Measurements from ENCODE around the gene CD19.
A peak's percentile ranks its signal among the peaks of the same experiment; 100 is the strongest.
"Not testable (repeated sequence)": the region's sequence is repeated elsewhere in the genome, so short reads cannot be mapped to it uniquely, and the experiment has no call there.

Gene CD19

GRCh38 chr16:28931801-28932225 is at the start of gene CD19:
CD19 (plus strand) TSS chr16:28931971; CDS start chr16:28932001, 30 bp downstream.
- DNase-seq = no peak

DNA sequence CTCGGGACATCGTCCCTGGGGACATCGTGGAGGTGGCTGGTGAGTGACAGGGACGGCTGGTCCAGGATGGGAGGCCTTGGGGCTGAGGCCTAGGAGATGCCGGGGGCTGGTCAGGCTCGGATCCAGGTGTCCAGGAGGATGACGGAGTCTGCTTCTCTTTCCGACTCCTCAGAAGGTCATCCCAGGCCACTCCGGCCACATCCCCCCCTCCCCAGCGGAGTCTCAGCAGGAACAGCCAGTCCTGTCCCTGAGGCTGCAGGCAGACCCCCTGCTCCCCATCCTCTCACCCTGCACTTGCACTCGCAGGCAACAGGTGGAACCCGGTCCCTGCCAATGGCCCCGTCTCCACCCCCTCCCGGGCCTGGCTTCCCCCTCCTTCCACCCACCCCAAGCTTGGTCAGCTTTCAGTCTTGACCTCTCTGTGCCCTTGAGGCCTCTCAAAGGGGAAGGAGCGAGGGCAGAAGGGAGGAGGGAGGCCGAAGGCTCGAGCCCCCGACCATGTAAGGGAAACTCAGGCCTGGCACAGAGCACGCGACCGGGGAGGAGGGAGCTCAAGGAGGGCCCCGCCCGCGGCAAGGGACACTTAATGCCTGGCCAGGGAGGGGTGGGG is 49.1 kb upstream of the CD19 start:
- DNase-seq = peak; percentile 86

- no peak for DNase-seq
These were observed 48.4 kb upstream of the CD19 start for GRCh38 chr16:28883221-28883996.

DNA sequence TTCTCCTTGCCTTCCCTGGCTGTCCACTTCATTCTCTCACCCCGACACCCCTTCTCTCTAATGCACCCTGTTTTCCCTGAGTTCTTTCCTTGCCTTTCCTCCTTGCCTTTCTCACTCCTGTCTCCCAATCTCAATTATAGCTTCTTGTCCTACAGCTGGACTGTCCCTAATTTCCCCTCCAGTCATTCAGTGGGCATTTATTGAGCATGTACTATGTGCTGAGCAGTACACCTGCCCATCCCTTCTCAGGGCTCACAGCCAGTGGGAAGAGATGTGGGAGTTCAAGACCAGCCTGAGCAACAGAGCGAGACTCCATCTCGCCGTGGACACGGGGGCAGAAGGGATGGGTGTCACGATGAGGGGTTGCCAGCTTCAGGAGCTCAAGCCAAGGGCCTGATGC is 47.7 kb upstream of the CD19 start:
- DNase-seq = no peak

DNA sequence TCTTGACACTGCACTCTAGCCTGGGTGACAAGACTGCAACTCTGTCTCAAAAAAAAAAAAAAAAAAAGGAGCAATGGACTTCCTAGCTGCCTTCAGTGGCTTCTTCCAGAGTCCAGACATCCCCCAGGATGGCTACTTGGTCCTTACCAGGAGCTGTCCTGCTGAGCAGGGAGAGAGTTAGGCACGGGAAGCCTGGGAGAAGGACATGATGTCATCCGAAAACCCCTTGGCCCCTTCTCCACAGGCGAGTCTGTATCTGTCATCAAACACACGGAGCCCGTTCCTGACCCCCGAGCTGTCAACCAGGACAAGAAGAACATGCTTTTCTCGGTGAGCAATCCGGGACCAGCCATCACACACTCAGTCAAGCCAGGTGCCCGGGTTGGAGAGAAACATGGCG is 44.8 kb upstream of the CD19 start:
- DNase-seq = no peak

DNA sequence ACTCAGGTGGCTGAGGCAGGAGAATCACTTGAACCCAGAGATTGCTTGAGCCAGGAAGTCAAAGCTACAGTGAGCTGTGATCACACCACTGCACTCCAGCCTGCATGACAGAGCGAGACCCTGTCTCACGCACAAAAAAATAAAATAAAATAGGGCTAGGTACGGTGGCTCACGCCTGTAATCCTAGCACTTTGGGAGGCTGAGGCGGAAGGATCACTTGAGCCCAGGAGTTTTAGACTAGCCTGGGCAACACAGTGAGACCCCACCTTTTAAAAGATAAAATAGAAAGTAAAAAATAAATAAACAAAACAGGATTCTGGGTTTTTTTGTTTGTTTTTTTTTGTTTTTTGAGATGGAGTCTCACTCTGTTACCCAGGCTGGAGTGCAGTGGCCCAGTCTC is 41.4 kb upstream of the CD19 start:
- not testable (repeated sequence) for DNase-seq

- DNase-seq = no peak
These were observed 39.5 kb upstream of the CD19 start for GRCh38 chr16:28891964-28892890.

DNA sequence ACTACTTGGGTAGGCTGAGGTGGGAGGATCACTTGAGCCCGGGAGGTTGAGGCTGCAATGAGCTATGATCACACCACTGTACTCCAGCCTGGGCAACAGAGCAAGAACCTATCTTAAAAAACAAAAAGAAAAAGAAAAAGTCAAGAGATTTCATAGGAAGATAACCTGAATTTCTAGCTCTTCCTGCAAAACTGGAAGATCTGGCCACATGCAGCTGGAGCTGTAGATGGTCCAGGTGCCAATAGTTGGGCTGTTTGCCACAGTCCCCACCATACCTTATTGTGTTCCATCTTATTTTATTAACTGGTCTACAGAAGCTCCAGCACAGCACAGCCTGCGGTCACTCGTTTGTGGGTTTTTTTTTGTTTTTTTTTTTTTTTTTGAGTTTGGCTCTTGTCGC is 38.5 kb upstream of the CD19 start:
- no peak for DNase-seq

DNA sequence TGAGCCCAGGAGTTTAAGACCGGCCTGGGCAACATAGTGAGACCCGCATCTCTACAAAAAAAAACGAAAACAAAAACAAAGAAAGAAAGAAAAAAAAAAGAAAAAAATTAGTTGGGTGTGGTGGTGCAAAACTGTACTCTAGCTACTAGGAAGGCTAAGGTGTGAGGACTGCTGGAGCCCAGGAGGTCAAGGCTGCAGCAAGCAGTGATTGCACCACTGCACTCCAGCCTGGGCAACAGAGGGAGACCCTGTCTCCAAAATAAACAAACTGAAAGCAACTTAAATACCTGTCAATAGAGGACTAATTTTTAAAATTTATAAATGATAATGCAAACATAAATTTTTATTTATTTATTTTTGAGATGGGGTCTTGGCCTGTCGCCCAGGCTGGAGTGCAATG is 36.2 kb upstream of the CD19 start:
- no peak for DNase-seq

GRCh38 chr16:28897826-28898225 is 33.9 kb upstream of the CD19 start:
- no peak for DNase-seq

DNA sequence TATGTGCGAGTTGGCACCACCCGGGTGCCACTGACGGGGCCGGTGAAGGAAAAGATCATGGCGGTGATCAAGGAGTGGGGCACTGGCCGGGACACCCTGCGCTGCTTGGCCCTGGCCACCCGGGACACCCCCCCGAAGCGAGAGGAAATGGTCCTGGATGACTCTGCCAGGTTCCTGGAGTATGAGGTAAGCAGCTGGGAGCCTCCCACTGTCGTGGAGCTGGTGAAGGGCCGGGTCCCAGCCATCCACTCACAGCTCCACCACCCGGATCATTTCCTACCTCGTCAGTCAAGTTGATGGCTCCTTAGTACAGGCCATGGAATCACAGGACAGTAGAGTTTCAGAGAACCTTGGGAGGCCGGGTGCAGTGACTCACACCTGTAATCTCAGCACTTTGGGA is 33.5 kb upstream of the CD19 start:
- no peak for DNase-seq

DNA sequence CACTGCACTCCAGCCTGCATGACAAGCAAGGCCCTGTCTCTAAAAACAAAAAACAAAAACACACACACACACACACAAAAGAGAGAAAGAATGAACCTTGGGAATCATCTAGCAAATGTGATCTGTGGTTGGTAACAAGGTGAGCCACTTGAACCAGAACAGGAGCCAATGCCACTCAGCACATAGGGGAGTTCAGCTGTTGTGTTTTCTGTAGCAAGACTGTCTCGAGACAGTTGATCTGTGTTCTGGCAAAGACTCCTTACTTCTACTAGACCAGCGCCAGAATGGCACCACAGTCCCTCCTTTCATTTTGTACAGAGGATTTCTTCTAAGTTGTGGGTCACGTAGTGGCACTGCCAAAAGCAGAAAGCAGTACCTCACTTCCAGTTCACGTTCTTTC is 32.8 kb upstream of the CD19 start:
- DNase-seq = no peak

DNA sequence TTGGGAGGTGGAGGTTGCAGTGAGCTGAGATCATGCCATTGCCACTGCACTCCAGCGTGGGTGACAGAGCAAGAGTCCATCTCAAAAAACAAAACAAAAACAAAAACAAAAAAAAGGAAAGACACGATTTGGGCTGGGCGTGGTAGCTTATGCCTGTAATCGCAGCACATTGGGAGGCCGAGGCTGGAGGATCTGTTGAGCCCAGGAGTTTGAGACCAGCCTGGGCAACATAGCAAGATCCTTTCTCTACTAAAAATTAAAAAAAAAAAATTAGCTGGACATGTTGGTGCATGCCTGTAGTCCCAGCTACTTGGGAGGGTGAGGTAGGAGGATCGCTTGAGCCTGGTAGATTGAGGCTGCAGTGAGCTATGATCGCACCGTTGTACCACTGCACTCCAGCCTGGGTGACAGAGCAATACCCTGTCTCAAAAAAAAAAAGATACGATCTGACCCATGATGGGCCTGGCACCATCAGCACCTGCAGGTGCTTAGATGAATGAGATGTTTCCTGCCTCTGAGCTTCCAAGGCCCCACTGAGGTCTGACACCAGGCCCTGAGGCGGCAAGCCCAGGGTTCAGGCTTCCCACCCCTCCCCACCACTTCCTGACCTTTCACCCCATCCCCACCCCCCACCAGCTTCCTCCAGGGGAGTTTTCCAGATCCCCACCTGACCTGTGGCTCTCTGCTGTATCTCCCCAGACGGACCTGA is 31.7 kb upstream of the CD19 start:
- DNase-seq = no peak

- no peak for DNase-seq
These were observed 31.2 kb upstream of the CD19 start for GRCh38 chr16:28900601-28901000.

GRCh38 chr16:28901862-28902261 is 29.9 kb upstream of the CD19 start:
- no peak for DNase-seq

- DNase-seq = no peak
These were observed 28.9 kb upstream of the CD19 start for GRCh38 chr16:28902909-28903308.

DNA sequence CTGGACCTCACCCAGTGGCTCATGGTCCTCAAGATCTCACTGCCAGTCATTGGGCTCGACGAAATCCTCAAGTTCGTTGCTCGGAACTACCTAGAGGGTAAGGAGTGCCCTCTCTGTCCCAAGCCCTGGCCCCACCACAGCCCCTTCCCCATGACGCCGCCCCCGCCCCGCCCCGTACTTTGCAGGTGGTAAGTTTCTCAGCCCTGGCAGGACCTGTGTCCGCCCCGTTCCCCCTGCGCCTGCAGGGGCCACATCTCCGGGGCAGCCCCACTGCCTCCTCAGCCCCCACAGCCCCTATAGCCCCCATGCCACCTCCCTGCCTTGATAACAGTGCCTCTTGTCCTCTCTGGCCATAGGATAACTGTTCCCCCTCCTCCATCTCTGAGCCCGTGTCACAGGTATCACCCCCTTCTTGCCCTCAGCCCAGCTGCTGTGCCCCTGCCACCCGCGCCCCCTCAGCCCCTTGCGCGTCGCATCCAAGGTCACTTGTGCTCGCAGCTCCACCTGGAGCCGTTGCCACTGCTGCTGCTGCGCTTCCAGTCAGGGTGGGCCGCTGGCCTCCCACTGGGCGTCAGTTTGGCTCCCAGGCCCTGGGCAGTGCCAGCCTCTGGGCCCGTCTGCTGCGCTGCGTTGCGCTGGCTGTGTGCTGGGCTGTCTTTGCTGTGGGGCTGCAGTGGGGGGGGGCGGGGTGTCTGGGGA is 28.3 kb upstream of the CD19 start:
- DNase-seq = no peak

DNA sequence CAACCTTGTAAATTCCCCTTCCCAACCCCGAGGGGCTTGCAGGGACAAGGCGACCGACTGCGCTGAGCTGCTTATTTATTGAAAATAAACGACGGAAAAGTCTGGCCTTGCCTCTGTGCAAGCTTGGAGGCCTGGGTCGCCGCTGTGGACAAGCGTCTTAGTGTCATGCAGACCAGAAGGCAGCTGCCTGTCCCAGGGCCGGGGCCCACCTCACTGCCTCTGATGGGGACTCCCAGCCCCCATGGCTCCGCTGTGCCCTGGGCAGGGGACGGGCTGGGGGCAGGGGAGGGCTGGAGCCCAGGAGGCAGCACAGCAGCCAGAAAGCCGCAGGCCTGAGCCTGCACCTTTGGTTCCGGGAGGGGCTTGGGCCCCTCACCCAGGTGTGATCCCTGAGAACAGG is 27.4 kb upstream of the CD19 start:
- DNase-seq = no peak

DNA sequence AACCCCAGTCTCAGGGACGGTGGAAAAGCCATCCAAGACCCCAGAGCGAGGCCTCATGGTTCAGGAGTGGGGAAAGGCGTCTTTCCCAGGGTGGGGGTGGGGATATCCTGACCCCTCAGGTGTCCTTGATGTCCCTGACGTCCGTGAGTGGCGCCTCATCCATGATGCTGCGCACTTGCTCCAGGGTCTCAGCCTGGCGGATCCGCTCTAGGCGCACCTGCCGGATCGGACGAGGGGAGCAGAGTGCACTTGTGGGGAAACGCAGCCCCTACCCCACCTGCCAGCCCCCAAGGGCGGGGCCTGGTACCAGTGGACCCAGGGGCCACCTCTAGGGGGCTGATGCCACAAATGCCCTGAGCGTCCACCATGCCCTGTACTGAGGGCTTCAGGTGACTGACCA is 26.9 kb upstream of the CD19 start:
- no peak for DNase-seq

- DNase-seq = no peak
These were observed 26.5 kb upstream of the CD19 start for GRCh38 chr16:28905229-28905754.

DNA sequence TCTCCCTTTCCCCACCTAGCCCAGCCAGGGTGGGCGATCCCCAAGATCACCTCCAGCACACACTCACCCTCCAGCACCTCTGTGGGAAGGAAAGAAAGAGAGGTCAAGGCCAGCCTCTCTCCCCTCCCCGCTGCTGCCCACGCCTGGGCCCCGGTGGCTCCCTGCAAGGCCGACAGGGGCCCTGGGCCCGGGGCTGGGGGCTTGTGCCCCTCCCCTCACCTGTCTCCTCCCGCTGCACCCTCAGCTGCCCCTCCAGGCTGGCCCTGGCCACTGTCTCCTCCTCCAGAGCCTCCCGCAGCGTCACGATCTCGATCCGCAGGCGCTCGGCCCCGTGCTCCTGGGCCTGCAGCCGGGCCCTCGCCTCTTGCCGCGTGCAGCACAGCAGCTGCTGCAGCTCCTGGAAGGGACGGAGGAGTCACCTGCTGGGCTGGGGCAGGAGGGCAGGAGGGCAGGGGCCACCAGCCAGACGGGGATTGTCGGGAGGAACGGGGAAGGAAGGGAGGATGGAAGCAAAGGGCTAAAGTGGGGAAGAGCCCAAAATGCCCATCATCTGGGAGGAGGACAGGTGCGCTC is 25.9 kb upstream of the CD19 start:
- DNase-seq = peak; percentile 38
